ENCODE data around the gene KRTAP19-8.

KRTAP19-8 gene

GRCh38 chr21:31042080-31042464 is 3.8 kb upstream of the KRTAP19-8 start:
- no peaks in the 10 kb centered on the region for H3K4me1 ChIP-seq (ENCODE audit: control insufficient read depth, insufficient read depth, low read length)
- H3K27ac ChIP-seq (ENCODE audit: low read depth, low read length) = no peak overlapping the region
- no peak overlapping the region for H3K4me3 ChIP-seq (ENCODE audit: low read length)
- H3K36me3 ChIP-seq (ENCODE audit: control insufficient read depth, insufficient read depth, low read length) = no peaks in the 10 kb centered on the region
- no peaks in the 10 kb centered on the region for H3K27me3 ChIP-seq (ENCODE audit: control insufficient read depth, insufficient read depth, low read length)
- H3K9ac ChIP-seq (ENCODE audit: low read length) = no peak overlapping the region

GRCh38 chr21:31041295-31042079 is 3.2 kb upstream of the KRTAP19-8 start:
- H3K4me1 ChIP-seq (ENCODE audit: control insufficient read depth, insufficient read depth, low read length) = no peaks in the 10 kb centered on the region
- H3K27me3 ChIP-seq (ENCODE audit: control insufficient read depth, insufficient read depth, low read length) = no peaks in the 10 kb centered on the region
- H3K27ac ChIP-seq (ENCODE audit: low read depth, low read length) = no peak overlapping the region
- no peak overlapping the region for H3K9ac ChIP-seq (ENCODE audit: low read length)
- H3K4me3 ChIP-seq (ENCODE audit: low read length) = no peak overlapping the region
- no peaks in the 10 kb centered on the region for H3K36me3 ChIP-seq (ENCODE audit: control insufficient read depth, insufficient read depth, low read length)

- Histone ChIP-seq H3K4me3 (ENCODE audit: low read length) (no peak overlapping the region), H3K9ac (ENCODE audit: low read length) (no peak overlapping the region), H3K36me3 (ENCODE audit: control insufficient read depth, insufficient read depth, low read length) (no peaks in the 10 kb centered on the region), H3K4me1 (ENCODE audit: control insufficient read depth, insufficient read depth, low read length) (no peaks in the 10 kb centered on the region), H3K27ac (ENCODE audit: low read depth, low read length) (no peak overlapping the region), H3K27me3 (ENCODE audit: control insufficient read depth, insufficient read depth, low read length) (no peaks in the 10 kb centered on the region)
Observed at GRCh38 chr21:31034378-31034777, 3.9 kb downstream of the KRTAP19-8 start.

- H3K27ac ChIP-seq (ENCODE audit: low read depth, low read length) = no peak overlapping the region
- H3K27me3 ChIP-seq (ENCODE audit: control insufficient read depth, insufficient read depth, low read length) = no peaks in the 10 kb centered on the region
- H3K36me3 ChIP-seq (ENCODE audit: control insufficient read depth, insufficient read depth, low read length) = no peaks in the 10 kb centered on the region
- H3K9ac ChIP-seq (ENCODE audit: low read length) = no peak overlapping the region
- no peaks in the 10 kb centered on the region for H3K4me1 ChIP-seq (ENCODE audit: control insufficient read depth, insufficient read depth, low read length)
- H3K4me3 ChIP-seq (ENCODE audit: low read length) = no peak overlapping the region
Observed at GRCh38 chr21:31030367-31031106, 7.7 kb downstream of the KRTAP19-8 start.

- H3K9ac ChIP-seq (ENCODE audit: low read length) = no peak overlapping the region
- no peaks in the 10 kb centered on the region for H3K4me1 ChIP-seq (ENCODE audit: control insufficient read depth, insufficient read depth, low read length)
- no peaks in the 10 kb centered on the region for H3K27me3 ChIP-seq (ENCODE audit: control insufficient read depth, insufficient read depth, low read length)
- H3K4me3 ChIP-seq (ENCODE audit: low read length) = no peak overlapping the region
- no peak overlapping the region for H3K27ac ChIP-seq (ENCODE audit: low read depth, low read length)
- no peaks in the 10 kb centered on the region for H3K36me3 ChIP-seq (ENCODE audit: control insufficient read depth, insufficient read depth, low read length)
Observed at GRCh38 chr21:31023680-31024079, 14.6 kb downstream of the KRTAP19-8 start.

- no peaks in the 10 kb centered on the region for H3K27me3 ChIP-seq (ENCODE audit: control insufficient read depth, insufficient read depth, low read length)
- no peaks in the 10 kb centered on the region for H3K36me3 ChIP-seq (ENCODE audit: control insufficient read depth, insufficient read depth, low read length)
- no peak overlapping the region for H3K9ac ChIP-seq (ENCODE audit: low read length)
- no peak overlapping the region for H3K4me3 ChIP-seq (ENCODE audit: low read length)
- no peaks in the 10 kb centered on the region for H3K4me1 ChIP-seq (ENCODE audit: control insufficient read depth, insufficient read depth, low read length)
- H3K27ac ChIP-seq (ENCODE audit: low read depth, low read length) = no peak overlapping the region
Observed at GRCh38 chr21:31022306-31022705, 16.0 kb downstream of the KRTAP19-8 start.

GRCh38 chr21:31018232-31018631 is 20.0 kb downstream of the KRTAP19-8 start:
- Histone ChIP-seq H3K4me3 (ENCODE audit: low read length) (no peak overlapping the region), H3K36me3 (ENCODE audit: control insufficient read depth, insufficient read depth, low read length) (no peaks in the 10 kb centered on the region), H3K9ac (ENCODE audit: low read length) (no peak overlapping the region), H3K27me3 (ENCODE audit: control insufficient read depth, insufficient read depth, low read length) (no peaks in the 10 kb centered on the region), H3K27ac (ENCODE audit: low read depth, low read length) (no peak overlapping the region), H3K4me1 (ENCODE audit: control insufficient read depth, insufficient read depth, low read length) (no peaks in the 10 kb centered on the region)

- H3K27ac ChIP-seq (ENCODE audit: low read depth, low read length) = no peak overlapping the region
- no peak overlapping the region for H3K9ac ChIP-seq (ENCODE audit: low read length)
- H3K27me3 ChIP-seq (ENCODE audit: control insufficient read depth, insufficient read depth, low read length) = no peaks in the 10 kb centered on the region
- no peak overlapping the region for H3K4me3 ChIP-seq (ENCODE audit: low read length)
- no peaks in the 10 kb centered on the region for H3K36me3 ChIP-seq (ENCODE audit: control insufficient read depth, insufficient read depth, low read length)
- no peaks in the 10 kb centered on the region for H3K4me1 ChIP-seq (ENCODE audit: control insufficient read depth, insufficient read depth, low read length)
Observed at GRCh38 chr21:31014891-31015290, 23.4 kb downstream of the KRTAP19-8 start.

GRCh38 chr21:31012133-31013089 is 25.9 kb downstream of the KRTAP19-8 start:
- no peak overlapping the region for H3K9ac ChIP-seq (ENCODE audit: low read length)
- H3K4me3 ChIP-seq (ENCODE audit: low read length) = no peak overlapping the region
- no peak overlapping the region for H3K27ac ChIP-seq (ENCODE audit: low read depth, low read length)

GRCh38 chr21:31011412-31011811 is 26.9 kb downstream of the KRTAP19-8 start:
- Histone ChIP-seq H3K9ac (ENCODE audit: low read length) (no peak overlapping the region), H3K36me3 (ENCODE audit: control insufficient read depth, insufficient read depth, low read length) (no peaks in the 10 kb centered on the region), H3K4me3 (ENCODE audit: low read length) (no peak overlapping the region), H3K27ac (ENCODE audit: low read depth, low read length) (no peak overlapping the region), H3K4me1 (ENCODE audit: control insufficient read depth, insufficient read depth, low read length) (no peaks in the 10 kb centered on the region), H3K27me3 (ENCODE audit: control insufficient read depth, insufficient read depth, low read length) (no peaks in the 10 kb centered on the region)

More at GRCh38 chr21:31012133-31013089, 25.9 kb downstream of the KRTAP19-8 start:
- Histone ChIP-seq H3K4me1 (ENCODE audit: control insufficient read depth, insufficient read depth, low read length) (no peaks in the 10 kb centered on the region), H3K36me3 (ENCODE audit: control insufficient read depth, insufficient read depth, low read length) (no peaks in the 10 kb centered on the region), H3K27me3 (ENCODE audit: control insufficient read depth, insufficient read depth, low read length) (no peaks in the 10 kb centered on the region)

- Histone ChIP-seq H3K4me3 (ENCODE audit: low read length) (no peak overlapping the region), H3K27me3 (ENCODE audit: control insufficient read depth, insufficient read depth, low read length) (no peaks in the 10 kb centered on the region), H3K27ac (ENCODE audit: low read depth, low read length) (no peak overlapping the region), H3K36me3 (ENCODE audit: control insufficient read depth, insufficient read depth, low read length) (no peaks in the 10 kb centered on the region), H3K9ac (ENCODE audit: low read length) (no peak overlapping the region), H3K4me1 (ENCODE audit: control insufficient read depth, insufficient read depth, low read length) (no peaks in the 10 kb centered on the region)
Observed at GRCh38 chr21:31008355-31008754, 29.9 kb downstream of the KRTAP19-8 start.

- Histone ChIP-seq H3K36me3 (ENCODE audit: control insufficient read depth, insufficient read depth, low read length) (no peaks in the 10 kb centered on the region), H3K27me3 (ENCODE audit: control insufficient read depth, insufficient read depth, low read length) (no peaks in the 10 kb centered on the region), H3K4me1 (ENCODE audit: control insufficient read depth, insufficient read depth, low read length) (no peaks in the 10 kb centered on the region), H3K4me3 (ENCODE audit: low read length) (no peak overlapping the region), H3K9ac (ENCODE audit: low read length) (no peak overlapping the region), H3K27ac (ENCODE audit: low read depth, low read length) (no peak overlapping the region)
Observed at GRCh38 chr21:31005019-31005418, 33.3 kb downstream of the KRTAP19-8 start.

Measured in rectal smooth muscle tissue (tissue), 1 donor.